Caco-2 (cell line): ENCODE measurements around the gene SLC16A8. TPM values are rescaled to one million over a fixed set of nuclear protein-coding genes. Genes with fewer than 3 reads are reported as not detected.

Source experiments
- BruUV-seq: library from RNA; stranded (reverse); fragments of 400-500 nt; replicated peaks from 2 replicates; lab custom pipeline; 2021; lab: Mats Ljungman, UMichigan
- CTCF ChIA-PET: fragments of 300-600 bp; sonication (Branson Sonifier 250); formaldehyde crosslinking; loops from one replicate; lab custom pipeline; 2022; ENCODE audit warnings: antibody characterized with exemption; lab: Charles Lee
- POLR2A ChIA-PET: fragments of 300-600 bp; sonication (Branson Sonifier 250); formaldehyde crosslinking; loops from one replicate; lab custom pipeline; 2022; ENCODE audit warnings: antibody characterized with exemption; lab: Charles Lee
- DNase-seq, 2 experiments: peaks; one replicate each; pipeline versions ENCODE4 v3.0.0 to v3.0.0-alpha.2; 2020 to 2022
- H3K27me3 ChIP-seq: replicated peaks from 2 replicates; pipeline ENCODE4 v1.6.0; 2011; ENCODE audit warnings: low read length; ENCODE audit not compliant: control insufficient read depth, insufficient read depth
- H3K36me3 ChIP-seq: 2 replicates; pipeline ENCODE4 v1.5.1; 2011; ENCODE audit warnings: low read length; ENCODE audit not compliant: control insufficient read depth, insufficient read depth
- H3K4me1 ChIP-seq: fragments of 250-450 bp; sonication (Bioruptor Pico); 2 replicates; pipeline ENCODE4 v1.5.1; 2020; ENCODE audit warnings: mild to moderate bottlenecking
- H3K4me3 ChIP-seq: 2 replicates; pipeline ENCODE4 v1.5.1; 2011; ENCODE audit warnings: low read depth, mild to moderate bottlenecking, control low read depth, low read length
- H3K9me3 ChIP-seq: fragments of 250-450 bp; sonication (Bioruptor Pico); 2 replicates; pipeline ENCODE4 v1.5.1; 2020; ENCODE audit warnings: mild to moderate bottlenecking, moderate library complexity
- H3K27ac Mint-ChIP-seq: one replicate; pipeline ENCODE4 v1.8.0; 2022; ENCODE audit warnings: mixed read lengths; ENCODE audit not compliant: unreplicated experiment
- H3K27me3 Mint-ChIP-seq: one replicate; pipeline ENCODE4 v1.8.0; 2022; ENCODE audit warnings: mixed read lengths; ENCODE audit not compliant: insufficient read depth, unreplicated experiment
- H3K36me3 Mint-ChIP-seq: one replicate; pipeline ENCODE4 v1.8.0; 2022; ENCODE audit warnings: mild to moderate bottlenecking, mixed read lengths; ENCODE audit not compliant: insufficient read depth, unreplicated experiment
- H3K4me1 Mint-ChIP-seq: one replicate; pipeline ENCODE4 v1.8.0; 2022; ENCODE audit warnings: low read depth, mixed read lengths; ENCODE audit not compliant: unreplicated experiment
- H3K4me3 Mint-ChIP-seq: one replicate; pipeline ENCODE4 v1.8.0; 2022; ENCODE audit warnings: mild to moderate bottlenecking, moderate library complexity, mixed read lengths; ENCODE audit not compliant: unreplicated experiment
- H3K9me3 Mint-ChIP-seq: one replicate; pipeline ENCODE4 v1.8.0; 2022; ENCODE audit warnings: mixed read lengths; ENCODE audit not compliant: unreplicated experiment
- intact Hi-C: fragments of 100-400 bp; cut with micrococcal nuclease; formaldehyde crosslinking; loops from one replicate; pipeline ENCODE4 v1.10.0; 2022; ENCODE audit not compliant: unreplicated experiment
- total RNA-seq: library from RNA; stranded (reverse); gene quantifications from 2 replicates; pipeline ENCODE4 v1.2.3, GENCODE V29; 2022
- TF ChIP-seq, protein P1 (sequence below), 2 experiments: fragments of 200-600 bp in 1 of 2; IDR thresholded peaks; 1 replicate in 1 of 2; 2 replicates in 1 of 2; pipeline versions ENCODE4 v1.5.1 to v1.8.0; 2011 to 2022; ENCODE audit warnings: antibody characterized with exemption in 1 of 2, control low read depth in 1 of 2, inconsistent platforms in 1 of 2, low read depth in 1 of 2, low read length in 1 of 2, mild to moderate bottlenecking in 1 of 2, moderate library complexity in 1 of 2; ENCODE audit not compliant: insufficient read depth in 1 of 2, severe bottlenecking in 1 of 2, unreplicated experiment in 1 of 2

SLC16A8 gene
- total RNA-seq, 1 experiment from 2014 or later, result not detected

DNA sequence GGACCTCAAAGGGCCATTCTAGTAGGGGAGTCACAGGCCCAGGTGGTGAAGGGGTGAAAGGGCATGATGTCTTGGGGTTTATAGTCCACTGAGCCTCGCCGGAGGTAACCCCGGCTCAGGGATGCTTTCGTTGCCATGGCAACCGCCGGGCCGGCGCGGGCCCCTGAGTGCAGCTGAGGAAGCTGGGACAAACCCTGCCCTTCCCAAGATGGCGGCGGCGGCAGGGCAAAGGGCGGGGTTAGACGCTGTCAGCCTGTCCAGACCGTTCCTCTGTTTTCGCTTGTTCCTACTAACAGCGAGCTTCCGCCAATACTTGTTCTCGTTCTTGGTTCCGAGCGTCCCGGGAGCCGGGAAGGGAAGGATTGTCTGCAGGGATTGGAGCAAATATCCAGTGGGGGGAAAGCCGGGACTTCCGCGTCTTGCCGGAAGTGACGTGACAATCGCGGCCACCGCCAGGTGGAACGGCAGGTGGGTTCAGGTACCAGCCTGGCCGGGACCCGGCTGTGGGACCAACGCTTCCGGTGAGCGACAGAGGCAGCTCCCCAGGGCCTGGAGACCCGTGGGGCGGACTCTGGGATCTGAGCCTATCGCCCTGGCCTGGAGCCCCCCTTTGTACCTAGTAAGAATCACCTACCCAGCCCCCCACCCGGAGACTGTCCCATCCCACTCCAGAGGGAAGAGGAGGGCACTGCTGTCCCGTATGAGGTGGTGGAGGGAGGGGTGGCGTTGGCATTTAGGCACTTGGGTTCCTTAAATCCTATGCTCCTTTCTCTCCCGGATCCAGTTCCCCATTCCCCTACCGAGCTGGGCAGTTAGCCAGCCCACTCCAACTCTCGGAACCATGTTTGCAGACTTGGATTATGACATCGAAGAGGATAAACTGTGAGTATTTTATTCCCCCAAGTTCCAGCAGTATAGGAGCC lies 26.8 kb downstream of the SLC16A8 start, which contains the start of gene PICK1:
PICK1 (plus strand) TSS at position 436 of the 923 bp plus-strand sequence; CDS start at position 842, 406 bp downstream.
- Histone ChIP-seq H3K36me3 (no peaks in the 10 kb centered on the region; the same call in 1 of the 2 replicates), H3K9me3 (no peaks in the 10 kb centered on the region), H3K4me3 (peak within 1 kb of the TSS; percentile 47), H3K27me3 (no peaks in the 10 kb centered on the region), H3K4me1 (peaks cover 6% of the 10 kb centered on the region; the same call in 1 of the 2 replicates)
- intact Hi-C loops, result no loop called here
- peak within 1 kb of the TSS; percentile 77 for H3K4me3 Mint-ChIP-seq
- ChIA-PET POLR2A (interaction anchor here (0.6 to 0.9 kb wide), 3 partner anchors 11 to 1359 kb away, joined by 3 to 6 read pairs (median 4); no protein-coding TSS in a partner anchor), CTCF (interaction anchor here (0.6 to 1.3 kb wide), 4 partner anchors 11 to 111 kb away, joined by 3 to 9 read pairs (median 4); no protein-coding TSS in a partner anchor)
- H3K27ac Mint-ChIP-seq, result peak within 1 kb of the TSS; percentile 99
- BruUV-seq, result TSS peak; percentile 70
- peaks cover 2% of the 10 kb centered on the region for H3K27me3 Mint-ChIP-seq
- H3K4me1 Mint-ChIP-seq, result peaks cover 8% of the 10 kb centered on the region
- TF ChIP-seq, protein P1, sequence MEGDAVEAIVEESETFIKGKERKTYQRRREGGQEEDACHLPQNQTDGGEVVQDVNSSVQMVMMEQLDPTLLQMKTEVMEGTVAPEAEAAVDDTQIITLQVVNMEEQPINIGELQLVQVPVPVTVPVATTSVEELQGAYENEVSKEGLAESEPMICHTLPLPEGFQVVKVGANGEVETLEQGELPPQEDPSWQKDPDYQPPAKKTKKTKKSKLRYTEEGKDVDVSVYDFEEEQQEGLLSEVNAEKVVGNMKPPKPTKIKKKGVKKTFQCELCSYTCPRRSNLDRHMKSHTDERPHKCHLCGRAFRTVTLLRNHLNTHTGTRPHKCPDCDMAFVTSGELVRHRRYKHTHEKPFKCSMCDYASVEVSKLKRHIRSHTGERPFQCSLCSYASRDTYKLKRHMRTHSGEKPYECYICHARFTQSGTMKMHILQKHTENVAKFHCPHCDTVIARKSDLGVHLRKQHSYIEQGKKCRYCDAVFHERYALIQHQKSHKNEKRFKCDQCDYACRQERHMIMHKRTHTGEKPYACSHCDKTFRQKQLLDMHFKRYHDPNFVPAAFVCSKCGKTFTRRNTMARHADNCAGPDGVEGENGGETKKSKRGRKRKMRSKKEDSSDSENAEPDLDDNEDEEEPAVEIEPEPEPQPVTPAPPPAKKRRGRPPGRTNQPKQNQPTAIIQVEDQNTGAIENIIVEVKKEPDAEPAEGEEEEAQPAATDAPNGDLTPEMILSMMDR (IDR thresholded peaks at IDR 0.05; ENCODE audit: insufficient read depth in 1 of 2, low read depth in 1 of 2, low read length in 1 of 2, severe bottlenecking in 1 of 2, unreplicated experiment in 1 of 2), result no peak
- peaks cover 36% of the 10 kb centered on the region for H3K36me3 Mint-ChIP-seq
- H3K9me3 Mint-ChIP-seq, result no peaks in the 10 kb centered on the region
- DNase-seq, result peak; percentile 92

GRCh38 chr22:38051900-38052862 lies 31.8 kb downstream of the SLC16A8 start:
- peaks cover 2% of the 10 kb centered on the region for H3K27me3 Mint-ChIP-seq
- H3K9me3 Mint-ChIP-seq, result no peaks in the 10 kb centered on the region
- POLR2A ChIA-PET, result no interaction called here
- no peaks in the 10 kb centered on the region for H3K27me3 ChIP-seq
- peaks cover 5% of the 10 kb centered on the region for H3K36me3 Mint-ChIP-seq
- H3K9me3 ChIP-seq, result no peaks in the 10 kb centered on the region
- no peaks in the 10 kb centered on the region for H3K4me1 Mint-ChIP-seq
- no peak overlapping the region for H3K27ac Mint-ChIP-seq
- intact Hi-C loops, result loop anchor here (1.0 to 2.0 kb wide), 4 partner anchors 53 to 518 kb away; partner anchors contain the start of gene DMC1
- no peak overlapping the region for H3K4me3 ChIP-seq
- CTCF ChIA-PET, result interaction anchor here (0.5 to 1.6 kb wide), 38 partner anchors 11 to 1024 kb away, joined by 3 to 11 read pairs (median 4); partner anchors contain the start of genes BAIAP2L2, C22orf23, GTPBP1 and MAFF
- DNase-seq, result peak; percentile 84 to 86
- H3K4me1 ChIP-seq, result no peaks in the 10 kb centered on the region
- TF ChIP-seq, protein P1 (IDR thresholded peaks at IDR 0.05; ENCODE audit: insufficient read depth in 1 of 2, low read depth in 1 of 2, low read length in 1 of 2, severe bottlenecking in 1 of 2, unreplicated experiment in 1 of 2), result peak; percentile 90 to 97
- BruUV-seq, result no TSS peak
- H3K4me3 Mint-ChIP-seq, result no peak overlapping the region
- H3K36me3 ChIP-seq, result no peaks in the 10 kb centered on the region
